Skin epidermis (tissue), 12 donors: Measurements from ENCODE around the gene GABARAP.

ENCODE experiments used
- H3K27ac ChIP-seq, 21 experiments: fragments of 200-600 bp; sonication (generic) in 11 of 21; one replicate each; pipeline ENCODE4 v1.5.0; 2020; ENCODE audit warnings: mild to moderate bottlenecking in 3 of 21, inconsistent platforms in 2 of 21, moderate library complexity in 2 of 21
- H3K4me3 ChIP-seq, 7 experiments: fragments of 200-600 bp; sonication (generic) in 2 of 7; one replicate each; pipeline ENCODE4 v1.5.0; 2020; ENCODE audit warnings: inconsistent platforms in 2 of 7, mild to moderate bottlenecking in 2 of 7, moderate library complexity in 1 of 7

GABARAP gene

GRCh38 chr17:7241783-7242716 is at the start of gene GABARAP:
GABARAP (minus strand) TSS chr17:7242449; CDS start chr17:7242330, 119 bp downstream.
- peak within 1 kb of the TSS; percentile 87 to 100 (median 98) for H3K27ac ChIP-seq
- peak within 1 kb of the TSS; percentile 74 to 96 (median 88) for H3K4me3 ChIP-seq

- Histone ChIP-seq H3K4me3 (no peak overlapping the region), H3K27ac (no peak overlapping the region)
Observed at GRCh38 chr17:7290685-7291084, 48.4 kb upstream of the GABARAP start.

- Histone ChIP-seq H3K27ac (no peak overlapping the region), H3K4me3 (no peak overlapping the region)
Observed at GRCh38 chr17:7290166-7290565, 47.9 kb upstream of the GABARAP start.

GRCh38 chr17:7289256-7290032 is 47.2 kb upstream of the GABARAP start:
- H3K4me3 ChIP-seq, result no peak overlapping the region
- H3K27ac ChIP-seq, result no peak overlapping the region

GRCh38 chr17:7285679-7286078 is 43.4 kb upstream of the GABARAP start:
- H3K4me3 ChIP-seq, result no peak overlapping the region
- H3K27ac ChIP-seq, result no peak overlapping the region

- Histone ChIP-seq H3K27ac (no peak overlapping the region), H3K4me3 (no peak overlapping the region)
Observed at GRCh38 chr17:7284911-7285310, 42.7 kb upstream of the GABARAP start.

- H3K27ac ChIP-seq, result no peak overlapping the region
Observed at GRCh38 chr17:7283471-7284216, 41.4 kb upstream of the GABARAP start.

GRCh38 chr17:7282752-7283321 is 40.6 kb upstream of the GABARAP start:
- Histone ChIP-seq H3K4me3 (no peak overlapping the region), H3K27ac (peak overlapping the region in 1 of 21 experiments; percentile 50)

More at GRCh38 chr17:7283471-7284216, 41.4 kb upstream of the GABARAP start:
- no peak overlapping the region for H3K4me3 ChIP-seq

GRCh38 chr17:7281953-7282751 is 39.9 kb upstream of the GABARAP start:
- Histone ChIP-seq H3K27ac (peak overlapping the region in 6 of 21 experiments; percentile 4 to 53 (median 16)), H3K4me3 (peak overlapping the region; percentile 14 to 46 (median 28))

GRCh38 chr17:7281074-7281952 is 39.1 kb upstream of the GABARAP start, which contains the start of gene SLC2A4:
SLC2A4 (plus strand) TSS chr17:7281718; CDS start chr17:7281935, 217 bp downstream.
- H3K4me3 ChIP-seq, result peak within 1 kb of the TSS; percentile 14 to 46 (median 28)
- peak within 1 kb of the TSS in 14 of 21 experiments; percentile 4 to 74 (median 42) for H3K27ac ChIP-seq

GRCh38 chr17:7280519-7281073 is 38.3 kb upstream of the GABARAP start:
- Histone ChIP-seq H3K4me3 (peak overlapping the region; percentile 13 to 46 (median 26)), H3K27ac (peak overlapping the region in 12 of 21 experiments; percentile 10 to 74 (median 52))

GRCh38 chr17:7279448-7279847 is 37.2 kb upstream of the GABARAP start:
- no peak overlapping the region for H3K4me3 ChIP-seq
- H3K27ac ChIP-seq, result no peak overlapping the region

- no peak overlapping the region for H3K4me3 ChIP-seq
Observed at GRCh38 chr17:7266784-7267183, 24.5 kb upstream of the GABARAP start.

GRCh38 chr17:7263801-7264078 is 21.5 kb upstream of the GABARAP start:
- Histone ChIP-seq H3K27ac (no peak overlapping the region), H3K4me3 (no peak overlapping the region)

More at GRCh38 chr17:7266784-7267183, 24.5 kb upstream of the GABARAP start:
- no peak overlapping the region for H3K27ac ChIP-seq

- peak overlapping the region in 6 of 7 experiments; percentile 8 to 45 (median 32) for H3K4me3 ChIP-seq
- peak overlapping the region in 7 of 21 experiments; percentile 9 to 67 (median 31) for H3K27ac ChIP-seq
Observed at GRCh38 chr17:7262935-7263800, 20.9 kb upstream of the GABARAP start.

- peak within 1 kb of the TSS in 18 of 21 experiments; percentile 18 to 79 (median 54) for H3K27ac ChIP-seq
- H3K4me3 ChIP-seq, result peak within 1 kb of the TSS; percentile 31 to 45 (median 35)
Observed at GRCh38 chr17:7262192-7262934, 20.1 kb upstream of the GABARAP start, which contains the start of gene CLDN7. CLDN7 (minus strand) TSS chr17:7262478; CDS start chr17:7262043, 435 bp downstream.
